ENCODE measurements around the gene SNX13.

SNX13 gene

DNA sequence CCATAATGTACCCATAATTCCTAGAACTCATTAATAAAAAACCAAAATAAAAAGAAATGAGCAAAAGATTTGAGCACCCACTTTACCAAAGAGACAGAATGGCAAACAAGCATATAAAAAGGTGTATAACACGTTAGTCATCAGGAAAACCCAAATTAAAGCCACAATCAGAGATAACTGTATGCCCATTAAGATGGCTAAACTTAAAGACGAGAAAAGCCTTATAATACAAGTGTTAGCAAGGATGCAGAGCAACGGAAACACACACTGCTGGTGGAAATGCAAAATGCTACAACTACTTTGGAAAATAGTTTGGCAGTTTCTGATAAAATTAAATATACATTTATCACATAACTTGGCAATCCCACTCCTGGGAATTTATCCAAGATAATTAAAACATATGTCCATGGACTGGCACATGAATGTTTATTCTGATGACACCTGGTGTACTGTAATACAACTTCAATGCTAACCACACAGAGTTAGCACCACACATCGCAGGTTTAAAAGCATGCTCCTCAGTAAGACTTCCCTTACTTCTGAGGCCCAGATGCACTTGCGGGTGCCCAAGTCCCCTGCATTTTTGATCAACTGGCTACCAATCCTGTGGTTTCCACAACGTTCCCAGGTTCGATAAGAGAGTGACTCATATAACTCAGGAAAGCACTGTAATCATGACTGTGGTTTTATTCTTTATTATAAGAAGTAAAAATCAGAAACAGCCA, 158.6 kb downstream of the SNX13 start:
- no peak for DNase-seq (ENCODE audit: low read depth, low spot score)

- no peak for DNase-seq (ENCODE audit: low read depth, low spot score)
These were observed 160.9 kb downstream of the SNX13 start for GRCh38 chr7:17779381-17779780.

- no peak for DNase-seq (ENCODE audit: low read depth, low spot score)
These were observed 165.5 kb downstream of the SNX13 start for GRCh38 chr7:17774716-17775288.

DNA sequence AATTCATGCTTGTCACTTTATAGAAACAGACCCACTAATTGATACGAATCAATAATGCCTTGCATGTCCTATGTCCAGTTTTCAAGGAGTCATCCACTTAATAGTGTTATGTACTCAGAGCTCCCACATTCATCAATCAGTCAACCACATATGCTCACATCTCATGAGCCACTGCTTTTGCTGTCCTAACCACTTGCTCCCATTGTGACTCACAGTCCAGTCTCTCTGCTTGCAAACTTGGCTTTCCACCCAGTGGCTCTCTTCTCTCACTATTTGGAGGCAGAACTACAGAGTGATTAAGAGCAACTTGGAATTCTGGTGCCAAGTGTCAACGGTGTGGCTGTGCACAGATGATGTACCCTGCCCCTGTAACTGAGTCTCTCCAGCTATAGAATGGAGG, 166.0 kb downstream of the SNX13 start:
- DNase-seq (ENCODE audit: low read depth, low spot score), result no peak

GRCh38 chr7:17773289-17773626, 167.0 kb downstream of the SNX13 start:
- no peak for DNase-seq (ENCODE audit: low read depth, low spot score)

GRCh38 chr7:17772581-17773288, 167.6 kb downstream of the SNX13 start:
- no peak for DNase-seq (ENCODE audit: low read depth, low spot score)

DNA sequence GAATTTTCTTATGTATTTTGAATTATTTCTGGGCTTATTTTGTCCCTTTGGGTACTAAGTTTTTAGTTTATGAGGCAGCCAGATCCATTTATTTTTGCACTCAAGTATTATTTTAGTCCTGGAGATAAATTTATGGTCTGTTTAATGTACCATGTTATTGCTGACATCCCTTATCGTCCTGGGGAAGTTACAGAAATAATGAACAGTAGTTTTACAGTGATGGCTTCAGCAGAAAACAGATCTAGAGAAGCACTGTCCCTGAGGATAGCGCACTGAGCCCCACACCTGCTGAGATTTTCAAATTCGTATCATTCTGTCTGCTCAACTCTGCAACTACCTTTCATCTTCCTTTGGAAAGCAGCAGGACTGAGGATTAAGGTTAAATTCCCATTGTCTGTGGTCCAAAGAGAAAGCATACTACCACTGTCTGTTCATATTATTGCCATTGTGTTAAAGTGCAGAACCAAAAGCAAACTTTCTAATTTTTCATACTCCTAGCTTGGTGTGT, 168.3 kb downstream of the SNX13 start:
- DNase-seq (ENCODE audit: low read depth, low spot score), result no peak

GRCh38 chr7:17770710-17771375, 169.5 kb downstream of the SNX13 start:
- no peak for DNase-seq (ENCODE audit: low read depth, low spot score)

GRCh38 chr7:17769918-17770317, 170.4 kb downstream of the SNX13 start:
- DNase-seq (ENCODE audit: low read depth, low spot score), result no peak

GRCh38 chr7:17758008-17758407, 182.3 kb downstream of the SNX13 start:
- no peak for DNase-seq (ENCODE audit: low read depth, low spot score)

DNA sequence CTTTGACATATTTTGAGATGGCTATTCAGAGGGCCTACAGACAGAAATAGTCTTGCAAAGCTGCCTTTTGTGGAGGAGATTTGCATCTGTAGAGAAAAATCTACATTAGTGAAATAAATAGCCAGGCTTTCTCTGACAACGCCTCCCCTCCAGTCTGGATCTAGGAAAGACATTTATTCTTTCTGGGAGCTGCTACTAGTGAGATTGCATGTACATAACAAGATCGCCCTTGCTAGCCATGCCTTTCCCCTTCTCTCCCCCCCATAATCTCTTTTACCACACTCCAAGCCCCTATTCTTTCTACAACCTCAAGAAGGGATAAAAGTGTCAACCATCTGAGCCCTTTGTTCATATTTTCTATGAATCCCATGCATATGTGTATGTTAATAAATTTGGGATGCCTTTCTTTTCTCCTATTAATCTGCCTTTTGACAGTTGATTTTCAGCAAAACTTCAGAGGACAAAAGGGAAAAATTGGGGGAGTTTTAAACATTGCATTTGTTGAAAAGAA, 194.2 kb downstream of the SNX13 start:
- DNase-seq (ENCODE audit: low read depth, low spot score), result no peak

DNA sequence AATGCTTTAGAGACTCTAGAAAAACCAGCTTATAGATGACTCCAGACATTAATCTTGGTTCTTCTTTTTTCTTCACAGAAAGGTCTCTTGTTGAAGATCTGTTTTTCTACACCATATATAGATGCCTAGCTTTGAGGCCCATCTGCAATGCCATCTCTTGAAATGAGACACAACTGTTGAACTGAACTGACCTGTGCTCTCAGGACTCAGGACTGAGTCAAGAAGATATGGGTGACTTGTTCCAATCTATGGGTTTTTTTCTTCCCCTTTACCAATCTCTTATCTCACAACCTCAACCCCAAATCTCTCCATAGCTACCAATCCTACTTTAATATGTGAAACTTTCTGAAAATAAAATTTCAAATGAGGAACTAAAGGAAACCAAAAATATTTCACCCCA, 194.7 kb downstream of the SNX13 start:
- DNase-seq (ENCODE audit: low read depth, low spot score), result no peak

- DNase-seq (ENCODE audit: low read depth, low spot score), result no peak
These were observed 197.0 kb downstream of the SNX13 start for GRCh38 chr7:17743316-17743715.

DNA sequence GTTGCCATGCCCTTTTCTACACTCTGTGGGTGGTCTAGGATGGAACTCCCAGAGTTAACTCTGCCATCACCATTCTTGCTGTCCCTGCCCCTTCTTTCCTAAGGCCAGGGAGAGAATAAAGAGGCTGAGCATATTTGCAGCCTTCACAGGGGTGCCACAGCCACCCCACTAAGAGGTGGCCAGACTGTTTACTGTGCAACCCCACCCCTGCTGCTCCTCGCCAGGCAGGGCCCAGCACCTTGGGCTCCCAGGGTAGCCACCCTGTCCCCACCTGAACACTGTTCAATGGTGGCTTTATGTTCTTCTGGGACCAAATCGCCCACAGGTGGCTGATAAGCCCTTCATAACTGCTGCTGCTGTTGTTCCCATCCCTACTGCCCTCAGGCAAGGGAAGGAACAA, 198.9 kb downstream of the SNX13 start:
- no peak for DNase-seq (ENCODE audit: low read depth, low spot score)

Measured in activated naive CD8-positive, alpha-beta T cell treated with anti-CD3 and anti-CD28 coated beads, Interleukin-2, amount 50 U/mL, for 16 hours (primary cell).